H1 (cell line): ENCODE data around the gene SDC4. TPM values are rescaled to one million over a fixed set of nuclear protein-coding genes. Genes with fewer than 3 reads are reported as not detected.

Source experiments
- CHD1 ChIP-seq: IDR thresholded peaks from 2 replicates; pipeline ENCODE4 v1.6.1; 2012; ENCODE audit warnings: low read depth, low read length, improper control_type of control experiment
- JUND ChIP-seq: IDR thresholded peaks from 2 replicates; pipeline ENCODE4 v1.6.1; 2011; ENCODE audit warnings: mild to moderate bottlenecking, improper control_type of control experiment, low read length
- NANOG ChIP-seq: IDR thresholded peaks from 2 replicates; pipeline ENCODE4 v1.6.1; 2011; ENCODE audit warnings: low read length, low read depth, mild to moderate bottlenecking, inconsistent platforms; ENCODE audit not compliant: insufficient read depth, poor library complexity, severe bottlenecking
- NRF1 ChIP-seq: IDR thresholded peaks from 2 replicates; pipeline ENCODE4 v1.6.1; 2011; ENCODE audit warnings: mild to moderate bottlenecking, low read depth, low read length, improper control_type of control experiment
- SIX5 ChIP-seq: IDR thresholded peaks from 2 replicates; pipeline ENCODE4 v1.6.1; 2011; ENCODE audit warnings: mild to moderate bottlenecking, low read depth, low read length
- SUZ12 ChIP-seq: fragments of 200-600 bp; sonication (generic); IDR thresholded peaks from 2 replicates; pipeline ENCODE4 v1.6.1; 2012; ENCODE audit warnings: mild to moderate bottlenecking, inconsistent platforms, low read length, moderate library complexity, mixed read lengths
- ZNF274 ChIP-seq: IDR thresholded peaks from 2 replicates; pipeline ENCODE4 v1.7.0; 2012; ENCODE audit warnings: low read length, borderline replicate concordance; ENCODE audit errors: extremely low read depth
- polyA plus RNA-seq, 7 experiments: library from polyadenylated mRNA; depleted of rRNA in 3 of 7; stranded (reverse) in 5 of 7; unstranded in 2 of 7; fragments of >200 nt in 5 of 7; fragments of 200-250 nt in 2 of 7; gene quantifications; 1 replicate in 5 of 7; 2 replicates in 1 of 7; 4 replicates in 1 of 7; pipeline versions ENCODE4 v1.2.1 to v1.2.3, GENCODE V29; 2011 to 2013; ENCODE audit warnings: missing spikeins in 2 of 7, mixed read lengths in 2 of 7
- total RNA-seq: library from RNA; stranded (reverse); fragmentation: NEBNext Ultra II Directional; extraction: Animal tissue kit (Norgen Biotek cat#: 25700); gene quantifications from 2 replicates; pipeline ENCODE4 v1.2.1, GENCODE V29; 2021
- TF ChIP-seq, protein P1 (sequence below): IDR thresholded peaks from 2 replicates; pipeline ENCODE4 v1.6.1; 2011; ENCODE audit warnings: low read length, improper control_type of control experiment

SDC4 gene
- total and polyA plus RNA-seq, 2 of the 8 experiments (the other 6 are each of a cell fraction or from before 2014, with no cell fraction given), result 34.6 to 60.2 TPM

GRCh38 chr20:45336530-45337366 is 11.5 kb downstream of the SDC4 start (continued):
- TF ChIP-seq, protein P1, sequence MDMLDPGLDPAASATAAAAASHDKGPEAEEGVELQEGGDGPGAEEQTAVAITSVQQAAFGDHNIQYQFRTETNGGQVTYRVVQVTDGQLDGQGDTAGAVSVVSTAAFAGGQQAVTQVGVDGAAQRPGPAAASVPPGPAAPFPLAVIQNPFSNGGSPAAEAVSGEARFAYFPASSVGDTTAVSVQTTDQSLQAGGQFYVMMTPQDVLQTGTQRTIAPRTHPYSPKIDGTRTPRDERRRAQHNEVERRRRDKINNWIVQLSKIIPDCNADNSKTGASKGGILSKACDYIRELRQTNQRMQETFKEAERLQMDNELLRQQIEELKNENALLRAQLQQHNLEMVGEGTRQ, result no peak
- TF ChIP-seq NANOG, result no peak
- TF ChIP-seq CHD1, result no peak
- TF ChIP-seq NRF1, result no peak
- no peak for TF ChIP-seq SUZ12
- TF ChIP-seq ZNF274, result no peak
- no peak for TF ChIP-seq SIX5
- no peak for TF ChIP-seq JUND
